B cell (primary cell): ENCODE measurements around the gene KDM7A. TPM values are rescaled to one million over a fixed set of nuclear protein-coding genes. Genes with fewer than 3 reads are reported as not detected.

Experiments used
- ATAC-seq: fragments of 200-7000 bp; cut with Tn5 transposase; one replicate; pipeline ENCODE4 v1.10.0; 2021; ENCODE audit warnings: low read depth, mild to moderate bottlenecking, moderate number of reproducible peaks, moderate library complexity
- CTCF ChIA-PET: fragments of 350-600 bp; sonication (Branson Sonifier 250); formaldehyde crosslinking; loops from one replicate; lab custom pipeline; 2021; ENCODE audit warnings: antibody characterized with exemption, inconsistent platforms; lab: Charles Lee
- POLR2A ChIA-PET: fragments of 350-600 bp; sonication (Branson Sonifier 250); formaldehyde crosslinking; loops from one replicate; lab custom pipeline; 2021; ENCODE audit warnings: antibody characterized with exemption; lab: Charles Lee
- DNase-seq: peaks from one replicate; pipeline ENCODE4 v3.0.0; 2013
- H2AFZ ChIP-seq: 2 replicates; pipeline ENCODE4 v1.6.1; 2012; ENCODE audit warnings: mild to moderate bottlenecking, low read depth, low read length; ENCODE audit not compliant: insufficient read depth, poor library complexity, severe bottlenecking
- H3K27ac ChIP-seq, 2 donors: 1 replicate in 1 of 2; 2 replicates in 1 of 2; pipeline ENCODE4 v1.5.1; 2012 to 2013; ENCODE audit warnings: low read length in 2 of 2, mild to moderate bottlenecking in 2 of 2, moderate library complexity in 1 of 2
- H3K27me3 ChIP-seq, 4 experiments: fragments of 200-600 bp in 1 of 4; sonication (generic) in 1 of 4; replicated peaks in 1 of 4; 1 replicate in 2 of 4; 2 replicates in 2 of 4; pipeline versions ENCODE4 v1.6.1 to v1.7.0; 2013 to 2016; ENCODE audit warnings: low read length in 3 of 4, mild to moderate bottlenecking in 2 of 4, mixed read lengths in 1 of 4, moderate library complexity in 1 of 4; ENCODE audit not compliant: insufficient read depth in 4 of 4, control insufficient read depth in 3 of 4; ENCODE audit errors: control extremely low read depth in 1 of 4
- H3K36me3 ChIP-seq, 2 experiments: replicated peaks in 1 of 2; 1 replicate in 1 of 2; 2 replicates in 1 of 2; pipeline versions ENCODE4 v1.6.1 to v1.7.1; 2013; ENCODE audit warnings: low read length in 1 of 2; ENCODE audit not compliant: insufficient read depth in 2 of 2, control insufficient read depth in 1 of 2; ENCODE audit errors: control extremely low read depth in 1 of 2, extremely low read depth in 1 of 2
- H3K4me1 ChIP-seq, 2 donors: fragments of 200-600 bp in 1 of 2; sonication (generic) in 1 of 2; 1 replicate in 1 of 2; 2 replicates in 1 of 2; pipeline versions ENCODE4 v1.5.1 to v1.6.1; 2013 to 2017; ENCODE audit warnings: low read length in 2 of 2; ENCODE audit not compliant: control insufficient read depth in 2 of 2, insufficient read depth in 2 of 2
- H3K4me2 ChIP-seq: replicated peaks from 2 replicates; pipeline ENCODE3; 2012; ENCODE audit warnings: mild to moderate bottlenecking, low read depth, low read length; ENCODE audit not compliant: poor library complexity, severe bottlenecking
- H3K4me3 ChIP-seq, 5 experiments: fragments of 200-600 bp in 1 of 5; sonication (generic) in 1 of 5; 1 replicate in 3 of 5; 2 replicates in 2 of 5; pipeline versions ENCODE4 v1.5.1 to v1.7.0; 2011 to 2016; ENCODE audit warnings: low read length in 4 of 5, mild to moderate bottlenecking in 4 of 5, low read depth in 2 of 5, control low read depth in 1 of 5, moderate library complexity in 1 of 5; ENCODE audit not compliant: insufficient read depth in 1 of 5; ENCODE audit errors: control extremely low read depth in 1 of 5, extremely low read depth in 1 of 5
- H3K79me2 ChIP-seq: fragments of 200-600 bp; sonication (generic); one replicate; pipeline ENCODE4 v1.6.0; 2016; ENCODE audit warnings: low read length; ENCODE audit not compliant: control insufficient read depth, insufficient read depth
- H3K9ac ChIP-seq: fragments of 200-600 bp; sonication (generic); 2 replicates; pipeline ENCODE4 v1.6.1; 2017; ENCODE audit warnings: mild to moderate bottlenecking, low read length, moderate library complexity
- H3K9me3 ChIP-seq, 3 donors: one replicate each; pipeline versions ENCODE4 v1.6.1 to v1.7.1; 2013; ENCODE audit warnings: low read length in 2 of 3; ENCODE audit not compliant: control insufficient read depth in 2 of 3, insufficient read depth in 1 of 3; ENCODE audit errors: control extremely low read depth in 1 of 3
- H4K20me1 ChIP-seq: 2 replicates; pipeline ENCODE4 v1.6.0; 2012; ENCODE audit warnings: mild to moderate bottlenecking, low read length; ENCODE audit not compliant: insufficient read depth, control insufficient read depth, poor library complexity, severe bottlenecking
- H3K27ac Mint-ChIP-seq: one replicate; pipeline ENCODE4 v1.8.0; 2021; ENCODE audit warnings: mixed read lengths
- H3K27me3 Mint-ChIP-seq: one replicate; pipeline ENCODE4 v1.8.0; 2021; ENCODE audit warnings: mixed read lengths
- H3K4me1 Mint-ChIP-seq: one replicate; pipeline ENCODE4 v1.8.0; 2021; ENCODE audit warnings: mixed read lengths
- H3K4me3 Mint-ChIP-seq: one replicate; pipeline ENCODE4 v1.8.0; 2021; ENCODE audit warnings: mixed read lengths
- H3K9me3 Mint-ChIP-seq: one replicate; pipeline ENCODE4 v1.8.0; 2022; ENCODE audit warnings: mixed read lengths; ENCODE audit not compliant: insufficient read depth
- CTCF ChIP-seq: fragments of 200-600 bp; IDR thresholded peaks from one replicate; pipeline ENCODE4 v1.8.0; 2022; ENCODE audit warnings: antibody characterized with exemption, mild to moderate bottlenecking
- EZH2 ChIP-seq: IDR thresholded peaks from 2 replicates; pipeline ENCODE4 v1.6.1; 2012; ENCODE audit warnings: borderline replicate concordance, low read depth, mild to moderate bottlenecking, moderate library complexity, low read length; ENCODE audit not compliant: insufficient read depth, poor library complexity, severe bottlenecking
- WGBS: methylation state at CpG from one replicate; pipeline ENCODE4 v1.1.5; 2013; ENCODE audit warnings: missing lambda C conversion rate; ENCODE audit not compliant: insufficient coverage; 5-methylcytosine and 5-hydroxymethylcytosine counted together
- intact Hi-C: fragments of 100-400 bp; cut with micrococcal nuclease; formaldehyde crosslinking; loops from one replicate; pipeline ENCODE4 v1.10.0; 2022
- polyA plus RNA-seq: library from polyadenylated mRNA; depleted of rRNA; stranded (reverse); fragments of >200 nt; gene quantifications from 2 replicates; pipeline ENCODE4 v1.2.3, GENCODE V29; 2012
- total RNA-seq, 2 donors: library from RNA; stranded (reverse); fragments of 120-200 nt in 1 of 2; gene quantifications; 1 replicate in 1 of 2; 2 replicates in 1 of 2; pipeline versions ENCODE4 v1.2.3 to v1.2.4, GENCODE V29; 2013 to 2022

KDM7A gene
- total and polyA plus RNA-seq, 2 donors (not counting 1 experiment from before 2014, with no cell fraction given), result 16.1 to 50.8 TPM

- H3K9ac ChIP-seq, result no peak overlapping the region
- intact Hi-C loops, result no loop called here
- H3K4me2 ChIP-seq, result no peak overlapping the region
- H3K9me3 ChIP-seq, result no peaks in the 10 kb centered on the region
- H3K36me3 ChIP-seq, result peaks cover 9 to 15% of the 10 kb centered on the region in 2 experiments
- ChIA-PET POLR2A (interaction anchor here (1.1 kb wide), 1 partner anchor 10 kb away, joined by 3 read pairs; no protein-coding TSS in a partner anchor), CTCF (no interaction called here)
- no peaks in the 10 kb centered on the region for H3K27me3 Mint-ChIP-seq
- no peaks in the 10 kb centered on the region for H3K27me3 ChIP-seq
- H3K79me2 ChIP-seq, result peaks cover 96% of the 10 kb centered on the region
- no peak for DNase-seq
- 100% methylated on average over 2 of the region's 2 CpGs for WGBS
- no peak for ATAC-seq
- H3K4me1 Mint-ChIP-seq, result peaks cover 51% of the 10 kb centered on the region
- no peak for TF ChIP-seq CTCF
- no peak for TF ChIP-seq EZH2
- no peak overlapping the region for H3K27ac ChIP-seq
- H4K20me1 ChIP-seq, result peaks cover 84% of the 10 kb centered on the region
- peaks cover 0 to 6% of the 10 kb centered on the region in 2 donors for H3K4me1 ChIP-seq
- no peak overlapping the region for H3K27ac Mint-ChIP-seq
- H3K4me3 Mint-ChIP-seq, result no peak overlapping the region
- H2AFZ ChIP-seq, result no peak overlapping the region
- H3K9me3 Mint-ChIP-seq, result no peaks in the 10 kb centered on the region
- no peak overlapping the region for H3K4me3 ChIP-seq
These were observed 32.0 kb downstream of the KDM7A start for GRCh38 chr7:140144821-140145220.

- Histone ChIP-seq H3K4me3 (no peak overlapping the region), H3K9me3 (no peaks in the 10 kb centered on the region), H3K36me3 (peaks cover 10 to 15% of the 10 kb centered on the region in 2 experiments), H4K20me1 (peaks cover 84% of the 10 kb centered on the region), H3K27ac (no peak overlapping the region), H3K79me2 (peaks cover 96% of the 10 kb centered on the region), H3K27me3 (no peaks in the 10 kb centered on the region), H3K4me1 (peaks cover 0 to 6% of the 10 kb centered on the region in 2 donors), H3K4me2 (no peak overlapping the region), H3K9ac (no peak overlapping the region), H2AFZ (no peak overlapping the region)
- TF ChIP-seq EZH2 (no peak), CTCF (no peak)
- Mint-ChIP-seq H3K4me1 (peaks cover 55% of the 10 kb centered on the region), H3K27ac (no peak overlapping the region), H3K27me3 (no peaks in the 10 kb centered on the region), H3K4me3 (no peak overlapping the region), H3K9me3 (no peaks in the 10 kb centered on the region)
- 100% methylated on average over 1 of the region's 3 CpGs for WGBS
- intact Hi-C loops, result no loop called here
- ChIA-PET CTCF (no interaction called here), POLR2A (interaction anchor here (0.7 to 1.1 kb wide), 2 partner anchors 11 to 24 kb away, joined by 3 read pairs; no protein-coding TSS in a partner anchor)
- ATAC-seq, result no peak
- DNase-seq, result no peak
These were observed 32.8 kb downstream of the KDM7A start for GRCh38 chr7:140143997-140144396.
